GM18511 (cell line): ENCODE measurements around the gene ADGRA1.
"Not testable (repeated sequence)": the region's sequence is repeated elsewhere in the genome, so short reads cannot be mapped to it uniquely, and the experiment has no call there.

Source experiments
- ATAC-seq: cut with Tn5 transposase; IDR thresholded peaks from one replicate; pipeline ENCODE4 v1.9.1; 2021; ENCODE audit warnings: mild to moderate bottlenecking, moderate library complexity; ENCODE audit not compliant: unreplicated experiment

The ADGRA1 gene, protein sequence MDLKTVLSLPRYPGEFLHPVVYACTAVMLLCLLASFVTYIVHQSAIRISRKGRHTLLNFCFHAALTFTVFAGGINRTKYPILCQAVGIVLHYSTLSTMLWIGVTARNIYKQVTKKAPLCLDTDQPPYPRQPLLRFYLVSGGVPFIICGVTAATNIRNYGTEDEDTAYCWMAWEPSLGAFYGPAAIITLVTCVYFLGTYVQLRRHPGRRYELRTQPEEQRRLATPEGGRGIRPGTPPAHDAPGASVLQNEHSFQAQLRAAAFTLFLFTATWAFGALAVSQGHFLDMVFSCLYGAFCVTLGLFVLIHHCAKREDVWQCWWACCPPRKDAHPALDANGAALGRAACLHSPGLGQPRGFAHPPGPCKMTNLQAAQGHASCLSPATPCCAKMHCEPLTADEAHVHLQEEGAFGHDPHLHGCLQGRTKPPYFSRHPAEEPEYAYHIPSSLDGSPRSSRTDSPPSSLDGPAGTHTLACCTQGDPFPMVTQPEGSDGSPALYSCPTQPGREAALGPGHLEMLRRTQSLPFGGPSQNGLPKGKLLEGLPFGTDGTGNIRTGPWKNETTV

GRCh38 chr10:133087679-133088178, at the start of gene ADGRA1:
ADGRA1 (plus strand) TSS chr10:133087924; CDS start chr10:133088910, 986 bp downstream.
- no peak for ATAC-seq

GRCh38 chr10:133038036-133038823, 49.5 kb upstream of the ADGRA1 start:
- ATAC-seq, result no peak

DNA sequence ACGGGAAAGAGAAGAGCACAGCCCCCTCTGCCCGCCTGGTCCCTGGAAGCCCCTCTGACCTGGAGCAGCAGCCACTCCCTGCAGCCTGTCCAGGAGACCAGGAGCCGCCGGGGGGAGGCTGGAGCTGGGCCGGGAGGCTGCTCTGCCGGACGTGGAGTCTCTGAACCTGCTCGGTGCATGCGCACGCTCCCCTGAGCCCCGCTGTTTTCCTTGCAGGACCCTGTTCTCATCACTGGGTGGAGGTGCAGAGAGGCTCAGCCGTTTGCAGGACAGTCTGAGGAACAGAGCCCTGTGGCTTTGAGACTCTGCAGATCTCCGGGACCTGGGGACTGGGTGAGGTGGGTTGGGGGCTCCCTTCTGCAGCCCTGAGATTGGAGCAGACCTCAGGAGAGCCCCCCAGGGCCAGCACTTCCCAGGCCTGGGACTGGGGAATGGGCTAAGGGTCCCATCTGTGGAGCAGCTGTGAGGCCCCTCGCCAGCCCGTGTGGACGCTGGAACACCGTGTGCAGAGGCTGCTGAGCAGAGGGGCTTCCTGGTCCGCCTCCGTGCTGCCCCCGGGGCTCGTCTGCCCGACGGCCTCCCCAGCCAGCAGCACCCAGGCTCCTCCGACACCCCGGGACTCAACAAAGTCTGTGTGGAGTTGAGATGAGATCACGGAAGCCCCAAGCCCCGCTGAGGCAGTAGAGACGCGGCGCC, 48.5 kb upstream of the ADGRA1 start:
- ATAC-seq, result no peak

GRCh38 chr10:133039803-133040165, 47.9 kb upstream of the ADGRA1 start:
- ATAC-seq, result no peak

DNA sequence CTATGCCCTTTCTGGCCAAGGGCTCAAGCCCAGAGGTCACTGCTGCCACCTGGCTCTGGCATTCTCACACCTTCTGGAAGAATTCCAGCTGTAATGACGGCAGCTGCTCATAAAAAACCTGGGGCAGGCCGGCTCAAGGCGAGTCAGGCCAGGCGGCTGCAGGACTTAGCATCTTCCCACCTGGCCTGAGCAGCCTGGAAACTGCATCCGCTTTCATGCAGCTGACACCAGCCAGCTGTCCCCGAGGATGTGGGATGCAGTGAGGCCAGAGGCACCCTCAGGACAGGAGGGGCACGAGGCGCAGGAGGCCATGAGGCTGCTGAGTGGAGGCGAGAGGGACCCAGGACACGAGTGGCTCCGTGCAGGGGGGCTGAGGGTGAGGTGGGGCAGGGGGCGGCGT, 47.5 kb upstream of the ADGRA1 start:
- ATAC-seq, result no peak

GRCh38 chr10:133041101-133041500, 46.6 kb upstream of the ADGRA1 start:
- no peak for ATAC-seq

DNA sequence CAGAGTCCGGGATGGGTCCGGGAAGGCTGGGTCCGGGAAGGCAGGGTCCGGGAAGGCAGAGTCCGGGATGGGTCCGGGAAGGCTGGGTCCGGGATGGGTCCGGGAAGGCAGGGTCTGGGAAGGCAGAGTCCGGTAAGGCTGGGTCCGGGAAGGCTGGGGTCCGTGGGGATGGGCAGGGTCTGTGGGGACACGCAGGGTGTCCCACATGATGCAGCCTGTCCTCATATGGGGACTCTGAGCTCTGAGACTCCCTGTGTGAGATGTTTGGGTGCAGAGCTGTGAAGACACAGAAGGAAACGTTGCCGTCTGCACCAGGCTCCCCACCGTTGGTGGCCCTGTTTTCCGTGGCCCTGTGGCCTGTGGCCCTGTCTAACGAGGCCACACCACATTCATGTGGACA, 45.7 kb upstream of the ADGRA1 start:
- ATAC-seq, result no peak

- no peak for ATAC-seq
Measured at GRCh38 chr10:133042816-133043215, 44.9 kb upstream of the ADGRA1 start.

GRCh38 chr10:133043541-133044225, 44.0 kb upstream of the ADGRA1 start:
- no peak for ATAC-seq

DNA sequence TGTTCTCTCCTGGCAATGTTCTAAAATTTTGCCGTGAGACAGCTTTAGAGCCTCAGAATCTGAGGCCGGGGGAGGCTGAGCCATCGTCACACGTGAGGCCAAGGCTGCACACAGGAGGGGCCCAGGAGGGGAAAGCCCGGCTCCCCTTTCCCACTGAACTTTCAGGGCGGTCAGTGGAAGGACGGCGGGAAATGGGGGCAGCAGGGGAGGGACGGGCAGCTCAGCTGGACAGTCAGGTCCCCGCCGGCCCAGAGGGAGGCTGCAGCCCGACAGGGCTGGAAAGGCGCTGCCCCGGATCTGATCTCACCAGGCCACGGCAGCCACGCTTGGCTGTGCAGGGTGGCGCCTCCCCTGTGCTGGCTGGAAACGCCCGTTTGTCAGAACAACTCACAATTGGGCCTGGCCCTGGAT, 43.3 kb upstream of the ADGRA1 start:
- no peak for ATAC-seq

DNA sequence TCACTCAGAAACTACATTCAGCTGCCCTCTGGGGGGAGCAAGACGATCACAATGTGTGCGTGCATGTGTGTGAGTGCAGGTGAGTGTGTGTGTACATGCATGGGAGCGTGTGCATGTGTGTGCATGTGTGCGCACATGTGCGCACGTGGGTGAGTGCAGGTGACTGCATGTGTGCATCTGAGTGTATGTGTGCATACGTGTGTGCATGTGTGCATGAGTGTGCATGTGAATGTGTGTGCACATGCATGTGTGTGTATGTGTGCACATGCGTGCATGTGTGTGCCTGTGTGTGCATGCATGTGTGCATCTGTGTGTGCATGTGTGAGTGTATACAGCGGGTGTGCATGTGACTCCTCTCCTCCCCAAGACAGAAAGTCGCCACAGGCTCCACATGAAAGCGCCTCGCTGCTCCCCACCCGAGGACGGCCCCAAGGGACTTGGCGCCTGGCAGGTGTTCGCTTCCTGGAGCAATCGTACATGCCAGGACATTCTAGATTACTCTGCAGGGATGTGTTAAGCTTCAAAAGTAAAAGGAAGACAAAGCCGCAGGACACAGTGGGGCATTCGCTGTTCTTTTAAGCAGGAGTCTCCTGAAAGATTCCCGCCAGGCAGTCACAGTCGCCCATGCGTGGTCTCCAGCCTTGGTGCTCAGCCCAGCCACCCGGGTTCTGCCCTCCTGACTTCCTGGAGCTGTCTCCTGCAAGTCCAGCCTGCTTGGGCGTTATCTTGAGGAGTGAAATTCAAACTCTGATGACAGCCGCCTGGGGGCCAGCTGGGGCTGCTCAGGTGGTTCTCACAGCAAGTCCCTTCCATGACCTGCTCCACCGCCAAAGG, 42.0 kb upstream of the ADGRA1 start:
- no peak for ATAC-seq

- no peak for ATAC-seq
Measured at GRCh38 chr10:133046390-133046765, 41.3 kb upstream of the ADGRA1 start.

GRCh38 chr10:133047526-133048123, 40.1 kb upstream of the ADGRA1 start:
- no peak for ATAC-seq

GRCh38 chr10:133048266-133048665, 39.5 kb upstream of the ADGRA1 start:
- no peak for ATAC-seq

DNA sequence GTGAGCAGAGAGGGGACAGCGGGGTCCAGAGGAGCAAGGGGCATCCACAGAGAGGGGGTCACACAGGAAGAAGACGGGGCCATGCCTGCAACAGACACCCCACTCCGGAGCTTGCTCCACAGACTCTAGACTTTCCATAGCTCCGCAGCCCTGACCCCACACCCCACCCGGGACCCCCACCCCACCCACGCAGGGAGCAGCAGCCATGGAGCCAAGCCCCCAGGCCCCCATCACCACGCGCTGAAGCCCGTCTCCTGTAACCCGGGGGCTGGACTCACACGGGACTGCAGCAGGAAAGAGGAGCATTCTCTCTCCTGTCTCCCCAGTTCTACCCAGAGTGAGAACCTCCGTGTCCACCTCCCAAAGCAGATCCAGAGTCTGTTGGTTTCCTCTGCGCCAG, 38.8 kb upstream of the ADGRA1 start:
- ATAC-seq, result no peak

DNA sequence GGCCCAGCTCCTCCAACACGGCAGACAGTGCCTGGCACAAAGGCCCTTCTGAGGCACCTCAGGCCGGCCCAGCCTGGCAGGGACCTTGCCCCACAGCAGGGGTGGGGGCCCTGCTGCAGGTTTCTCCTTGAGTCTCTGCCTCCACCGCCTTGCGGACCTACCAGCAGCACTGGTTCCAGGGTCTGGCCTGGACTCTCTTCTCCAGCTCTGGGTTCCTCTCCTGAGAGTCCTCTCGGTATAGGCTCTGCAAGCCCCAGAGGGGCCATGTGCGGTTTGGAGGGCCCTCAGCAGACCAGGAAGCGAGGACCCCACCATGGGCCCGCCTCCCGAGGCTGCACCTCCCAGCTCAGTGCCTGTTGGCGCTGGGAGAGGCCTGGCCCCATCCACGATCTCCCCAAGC, 38.1 kb upstream of the ADGRA1 start:
- no peak for ATAC-seq

GRCh38 chr10:133050371-133050770, 37.4 kb upstream of the ADGRA1 start:
- ATAC-seq, result no peak

DNA sequence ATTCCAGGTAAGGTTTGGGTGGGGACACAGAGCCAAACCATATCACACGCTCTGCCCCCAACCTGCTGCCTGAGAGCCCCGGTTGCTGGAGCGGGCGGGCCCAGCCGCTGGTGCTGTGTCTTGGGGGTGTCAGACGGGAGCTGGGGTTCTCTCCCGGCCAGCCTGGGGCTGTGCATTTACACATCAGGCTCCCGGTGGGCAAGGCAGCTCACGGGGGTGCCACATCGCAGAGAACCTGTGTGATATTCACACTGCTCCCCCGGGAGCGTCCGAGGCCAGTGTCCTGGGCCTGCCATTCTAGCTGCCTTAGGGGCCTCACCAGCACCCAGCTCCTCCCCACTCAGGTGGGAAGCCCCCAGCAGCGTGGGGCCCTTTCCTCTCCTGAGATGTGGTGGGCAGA, 35.6 kb upstream of the ADGRA1 start:
- ATAC-seq, result no peak

- ATAC-seq, result not testable (repeated sequence)
Measured at GRCh38 chr10:133053527-133054133, 34.1 kb upstream of the ADGRA1 start.
